ENCODE measurements around the gene PPP1R13L.

The PPP1R13L gene

DNA sequence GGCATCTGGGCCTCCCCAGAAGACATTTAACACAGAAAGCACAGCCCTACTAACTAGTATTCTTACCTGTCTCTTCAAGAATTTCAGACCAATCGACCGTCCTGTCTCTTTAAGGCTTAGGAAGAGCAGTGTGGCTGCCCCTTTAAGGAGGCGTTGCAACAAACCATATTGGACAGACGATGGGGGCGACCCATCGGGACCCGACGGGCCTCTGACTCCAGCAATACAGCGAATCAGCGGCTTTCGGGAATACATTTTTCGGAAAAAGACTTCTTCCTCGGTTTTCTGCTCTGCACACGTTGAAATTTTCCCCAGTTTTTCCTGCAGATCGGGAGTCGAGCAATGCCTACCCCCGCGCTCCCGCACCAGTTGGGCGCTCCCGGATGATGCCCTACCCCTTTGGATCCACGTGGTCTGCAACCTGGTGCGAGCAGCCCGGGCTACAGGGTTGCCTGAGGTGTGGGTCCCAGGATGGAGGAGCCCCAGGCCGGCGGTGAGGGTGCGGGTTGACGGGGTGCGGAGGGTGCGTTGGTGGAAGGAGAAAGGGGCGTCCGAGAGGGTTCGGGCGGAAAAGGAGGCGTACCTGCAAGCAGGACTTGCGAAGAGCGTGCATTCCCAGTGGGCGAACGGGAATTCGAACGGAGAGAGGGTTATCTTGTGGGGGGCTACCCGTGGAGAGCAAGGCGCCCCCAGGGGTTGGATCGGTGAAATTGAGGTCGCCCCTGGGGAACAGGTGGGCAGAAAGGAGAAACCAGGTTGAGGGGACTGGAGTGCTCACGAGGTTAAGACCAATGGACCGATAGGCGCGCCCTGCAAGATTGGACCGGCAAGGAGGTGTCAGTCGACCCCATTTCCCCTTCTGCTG is 1.6 kb upstream of the PPP1R13L start, which contains the start of gene POLR1G:
Gene POLR1G (plus strand): TSS at position 419 of the 865 bp plus-strand sequence. CDS start 53 bp downstream, at position 472.
- peak; percentile 85 for DNase-seq

DNA sequence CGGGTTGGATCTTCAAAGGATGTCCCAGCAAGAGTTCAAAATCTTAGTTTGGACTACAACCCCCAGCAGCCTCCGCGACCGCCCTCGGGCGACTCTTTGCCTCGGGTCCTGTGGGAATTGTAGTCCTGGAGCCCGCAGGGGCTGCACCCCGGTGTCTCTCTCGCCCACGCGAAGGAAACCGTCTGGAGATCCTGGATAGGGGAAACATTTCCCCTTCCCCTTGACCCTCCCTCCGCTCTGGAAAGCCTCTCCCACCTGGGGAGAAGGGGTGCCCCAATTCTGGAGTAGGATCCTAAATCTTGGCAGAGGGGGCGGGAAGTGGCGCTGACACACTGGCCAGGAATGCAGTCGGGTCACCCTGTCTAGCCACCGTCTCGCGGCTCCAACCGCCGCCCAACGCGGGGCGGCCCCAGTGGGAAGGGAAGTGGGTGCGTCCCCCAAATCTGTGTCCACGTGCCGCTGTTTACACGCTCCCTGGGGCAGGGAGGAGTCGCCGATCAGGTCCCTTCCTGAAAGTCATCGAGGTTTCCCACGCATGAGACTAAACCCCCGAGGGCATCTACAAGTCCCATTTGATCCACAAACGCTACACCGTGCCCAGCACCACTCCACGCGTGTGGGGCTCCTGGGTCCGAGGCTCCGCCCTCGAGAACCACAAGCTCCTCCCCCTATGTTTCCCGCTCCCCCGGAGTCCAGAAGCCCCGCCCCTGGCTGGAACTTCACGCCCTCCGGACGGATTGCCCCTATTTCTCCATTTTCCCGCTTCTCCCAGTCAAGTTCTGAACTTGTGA is 761 bp upstream of the PPP1R13L start:
- DNase-seq: peak; percentile 81

DNA sequence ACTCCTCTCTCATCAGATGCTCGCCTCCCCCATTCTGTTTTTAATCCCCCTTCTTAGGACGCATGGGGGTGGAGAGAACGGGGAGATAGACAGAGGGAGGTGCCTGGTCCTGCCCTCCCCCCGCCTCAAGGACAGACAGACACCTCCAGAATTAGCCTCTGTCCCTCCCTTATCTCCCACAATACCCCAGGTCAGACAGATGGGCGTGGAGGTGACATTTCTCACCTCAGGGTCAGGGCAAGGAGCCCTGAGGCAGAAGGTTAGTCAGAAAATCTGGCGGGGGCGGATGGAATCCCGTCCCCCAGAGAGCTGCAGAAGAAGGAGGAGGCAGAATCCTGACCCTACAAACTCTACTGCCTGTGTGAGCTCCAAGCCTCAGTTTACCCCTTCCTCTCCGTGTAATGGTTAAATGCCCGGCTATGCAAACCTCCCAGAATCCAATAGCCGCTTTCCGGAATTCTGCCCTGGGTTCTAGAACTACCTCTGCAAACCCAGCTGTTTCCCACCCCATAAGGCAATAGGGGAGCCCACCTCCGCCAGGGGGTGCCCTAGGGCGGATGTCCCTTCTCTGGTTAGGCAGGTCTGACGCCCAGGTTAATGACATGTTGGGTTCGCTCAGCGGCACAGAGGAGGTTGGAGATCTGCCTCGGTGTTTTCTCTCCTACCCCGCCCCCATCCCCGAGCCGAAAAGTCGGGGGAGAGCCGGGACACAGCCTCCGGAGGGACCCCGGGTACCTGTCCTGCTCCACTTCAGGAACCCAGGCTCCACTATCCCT is 900 bp downstream of the PPP1R13L start:
- DNase-seq: no peak

DNA sequence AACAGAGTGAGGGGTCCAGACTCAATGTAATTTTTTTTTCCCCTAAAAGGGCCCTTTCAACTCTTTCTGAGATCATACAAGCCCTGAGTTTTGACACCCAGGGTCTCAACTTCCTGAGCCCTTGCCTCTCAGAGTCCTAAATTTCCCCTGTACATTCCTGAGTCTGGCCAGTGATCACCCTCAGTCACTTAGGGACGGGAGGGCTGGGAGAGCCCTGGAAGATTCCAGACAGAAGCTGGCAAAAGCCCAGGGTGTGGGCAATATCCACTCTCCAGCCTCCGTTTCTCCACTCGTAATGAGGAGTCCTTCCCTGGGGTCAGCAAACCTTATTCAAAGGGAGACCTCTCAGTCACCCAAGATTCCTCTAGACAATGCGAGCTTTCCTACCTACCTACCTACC is 1.6 kb downstream of the PPP1R13L start:
- DNase-seq: no peak

DNA sequence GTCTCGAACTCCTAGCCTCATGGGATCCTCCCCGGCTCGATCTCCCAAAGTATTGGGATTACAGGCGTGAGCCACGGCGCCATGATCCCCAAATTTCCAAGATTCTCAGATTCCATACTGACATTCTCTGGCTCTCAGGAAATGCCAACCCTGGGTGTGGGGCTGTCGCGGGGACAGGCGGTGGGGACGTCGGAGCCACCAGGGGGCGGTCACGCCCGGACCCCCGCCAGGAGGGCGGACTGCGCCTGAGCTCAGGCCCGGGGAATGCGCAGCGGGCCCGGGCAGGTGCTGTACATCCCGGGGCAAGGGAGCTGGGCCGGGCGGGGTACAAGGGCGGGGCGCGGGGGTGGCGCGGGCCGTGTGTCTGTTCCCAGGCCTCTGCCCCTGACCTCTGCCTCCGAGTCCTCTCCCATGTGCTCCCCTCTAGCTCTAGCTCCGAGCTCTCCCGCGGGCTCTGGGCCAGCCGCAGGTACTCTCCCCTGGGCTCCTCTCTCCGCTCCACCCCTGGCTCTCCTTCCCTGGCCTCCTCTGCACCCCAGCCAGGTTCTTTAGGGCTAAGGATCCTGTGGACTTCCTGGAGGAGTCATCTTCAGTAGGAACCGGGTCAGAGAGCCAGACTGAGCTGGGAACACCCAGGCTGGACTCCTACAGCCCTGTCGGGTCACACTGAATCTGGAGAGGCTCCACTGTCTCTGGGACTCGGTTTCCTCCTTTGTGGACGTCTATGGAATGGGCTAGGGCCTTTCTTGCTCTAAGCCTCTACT is 2.4 kb downstream of the PPP1R13L start:
- DNase-seq: no peak

DNA sequence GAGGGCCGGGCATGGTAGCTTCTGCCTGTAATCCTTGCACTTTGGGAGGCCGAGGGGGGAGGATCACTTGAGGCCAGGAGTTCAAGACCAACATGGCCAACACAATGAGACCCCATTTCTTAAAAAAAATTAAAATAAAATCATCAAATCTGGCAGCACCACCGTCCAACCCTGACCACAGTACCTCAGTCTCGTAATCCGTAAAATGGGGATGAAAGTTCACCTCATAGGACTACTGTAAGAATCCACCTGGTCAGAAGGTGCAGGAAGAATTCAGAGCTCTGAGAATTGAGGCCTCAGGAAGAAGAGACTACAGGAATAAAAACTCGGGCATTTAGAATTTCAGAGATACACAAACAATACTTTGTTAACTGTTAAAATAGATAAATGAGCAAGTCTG is 3.1 kb downstream of the PPP1R13L start:
- no peak for DNase-seq

DNA sequence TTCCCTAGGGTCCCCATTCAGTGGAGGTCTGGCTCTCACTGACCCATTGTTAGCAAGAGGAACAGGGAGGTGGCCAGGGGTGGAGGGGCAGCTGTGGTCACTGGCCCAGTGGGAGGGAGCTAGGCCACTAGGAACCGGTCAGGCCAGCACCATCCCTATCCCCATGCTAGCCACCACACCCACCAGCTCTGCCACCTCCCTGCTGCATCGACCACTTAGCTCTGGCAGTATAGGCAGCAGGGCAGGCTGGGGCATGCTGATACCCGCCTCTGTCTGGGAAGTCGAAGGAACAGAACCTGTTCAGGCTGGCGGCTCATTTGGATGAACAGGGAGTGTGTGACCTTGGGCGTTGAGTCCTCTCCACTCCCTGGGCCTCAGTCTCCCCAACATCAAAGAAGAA is 4.7 kb downstream of the PPP1R13L start:
- DNase-seq: no peak

DNA sequence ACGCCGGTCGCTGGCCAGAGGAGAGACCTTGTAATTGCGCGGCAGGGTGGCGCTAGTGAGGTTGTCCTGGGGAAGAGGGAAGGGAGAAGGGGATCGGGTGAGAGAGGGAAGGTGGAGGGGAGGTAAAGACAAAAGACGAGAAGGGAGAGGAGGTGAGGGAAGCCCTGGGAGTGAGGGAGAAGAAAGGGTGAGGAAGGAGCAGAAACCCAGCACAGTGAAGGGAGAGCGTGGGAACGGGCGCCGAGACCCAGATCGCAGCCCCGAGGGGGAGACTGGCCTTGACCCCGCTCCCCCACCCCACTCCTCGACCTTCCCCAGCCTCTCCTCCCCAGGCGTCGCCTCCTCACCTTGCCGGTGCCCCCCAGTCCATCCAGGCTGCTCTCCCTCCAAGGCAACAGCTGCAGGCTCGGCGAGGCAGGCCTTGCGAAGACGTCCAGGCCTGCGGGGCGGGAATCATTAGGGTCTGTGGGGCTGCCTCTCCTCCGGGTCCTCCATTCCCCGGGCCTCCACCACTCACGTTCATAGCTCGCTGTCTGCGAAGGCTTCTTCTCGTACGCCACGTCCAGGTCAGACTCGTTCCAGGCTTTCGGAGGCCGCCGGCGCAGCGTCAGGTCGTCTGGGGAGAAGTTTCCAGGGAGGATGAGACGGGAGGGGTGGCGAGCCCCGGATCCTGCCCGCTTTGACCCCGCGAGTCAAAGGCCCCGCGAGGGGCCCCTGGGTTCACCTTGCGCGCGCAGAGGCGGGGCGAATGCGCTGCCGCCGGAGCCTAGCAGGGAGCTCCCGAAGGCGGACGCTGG is 8.8 kb downstream of the PPP1R13L start:
- no peak for DNase-seq

DNA sequence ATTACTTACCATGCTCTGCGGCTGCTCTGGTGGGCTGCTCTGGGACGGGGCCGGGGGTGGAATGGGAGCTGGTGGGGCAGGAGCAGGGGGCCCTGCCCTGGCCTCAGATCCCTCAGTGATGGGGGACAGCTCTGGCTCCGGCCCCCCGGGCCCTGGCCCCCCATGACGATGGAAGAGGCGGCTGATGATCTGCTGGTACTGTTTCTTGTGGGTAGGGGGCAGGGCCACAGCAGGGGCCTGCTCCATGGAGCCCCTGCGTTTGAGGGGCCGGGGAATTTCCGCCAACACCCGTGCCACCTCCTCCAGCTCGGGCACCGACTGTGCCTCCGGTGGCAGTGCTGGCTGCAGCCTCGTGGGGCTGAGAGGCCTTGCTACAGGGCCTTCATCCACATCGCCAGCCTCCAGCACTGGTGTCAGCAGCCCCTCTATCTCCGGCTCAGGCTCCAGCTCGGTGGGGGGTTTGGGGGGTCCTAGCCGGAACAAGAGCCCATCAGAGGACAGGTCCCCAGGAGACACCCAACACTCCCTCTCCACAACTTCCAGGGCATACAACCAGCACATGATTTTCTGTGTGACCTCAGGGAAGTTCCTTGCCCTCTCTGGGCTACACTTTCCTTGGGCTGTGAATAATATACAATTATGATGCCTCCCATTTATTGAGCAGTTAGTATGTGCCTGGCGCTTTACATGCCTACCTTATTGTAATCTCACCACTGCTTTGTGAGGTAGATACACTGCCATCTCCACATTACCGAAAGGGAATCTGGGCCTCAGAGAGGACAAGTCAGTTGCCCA is 12.8 kb downstream of the PPP1R13L start:
- DNase-seq: no peak

DNA sequence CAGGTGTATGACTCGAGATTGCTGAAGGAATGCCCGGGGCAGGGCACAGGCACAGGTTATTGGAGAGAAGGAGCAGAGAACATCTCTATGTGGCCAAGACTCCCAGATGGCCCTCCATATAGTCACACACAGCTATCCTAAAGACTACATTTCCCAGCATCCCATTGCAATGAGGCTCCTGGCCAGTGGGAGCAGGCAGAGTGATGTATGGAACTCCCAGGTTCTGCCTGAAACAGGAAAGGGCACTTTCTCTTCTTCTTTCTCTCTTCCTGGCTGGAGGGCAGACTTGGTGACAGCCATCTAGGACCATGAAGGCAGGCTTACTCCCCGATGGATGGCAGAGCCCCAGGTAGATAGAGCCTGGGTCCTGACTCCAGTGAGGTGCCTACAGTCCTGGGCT is 13.5 kb downstream of the PPP1R13L start:
- DNase-seq: no peak

DNA sequence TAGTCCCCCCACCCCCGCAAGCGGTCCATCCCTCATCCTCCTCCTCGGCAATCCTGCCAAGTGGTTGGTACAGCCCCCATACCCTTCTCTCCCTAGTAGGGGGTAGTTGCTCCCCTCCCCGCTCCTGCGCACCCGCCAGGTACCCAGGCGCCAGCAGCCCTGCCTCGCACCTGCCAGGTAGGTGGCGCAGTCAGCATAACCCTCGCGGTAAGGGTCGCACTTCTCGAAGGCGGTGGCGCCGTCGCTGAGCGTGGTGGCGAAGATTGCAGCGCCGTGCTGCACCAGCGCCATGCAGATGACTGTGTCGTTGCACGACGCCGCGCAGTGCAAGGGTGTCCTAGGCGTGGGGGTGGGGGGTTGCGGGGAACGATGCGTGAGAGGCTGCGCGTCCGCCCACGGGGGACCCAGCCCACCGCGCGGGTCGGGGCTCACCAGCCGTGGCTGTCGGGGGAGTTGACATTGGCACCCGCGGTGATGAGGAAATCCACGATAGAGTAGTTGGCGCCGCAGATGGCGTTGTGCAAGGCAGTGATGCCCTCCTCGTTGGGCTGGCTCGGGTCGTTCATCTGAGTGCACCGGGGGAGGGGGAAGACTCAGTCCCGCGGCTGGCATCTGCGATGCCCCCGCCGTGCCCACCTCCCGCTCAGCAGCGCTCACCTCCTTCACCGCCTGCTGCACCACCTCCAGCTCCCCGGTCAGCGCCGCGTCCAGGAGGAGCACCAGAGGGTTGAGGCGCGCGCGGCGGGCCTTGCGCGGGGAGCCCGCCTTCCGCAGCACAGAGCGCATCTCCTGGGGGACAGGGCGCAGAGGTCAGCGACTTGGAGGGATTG is 19.3 kb downstream of the PPP1R13L start:
- no peak for DNase-seq

DNA sequence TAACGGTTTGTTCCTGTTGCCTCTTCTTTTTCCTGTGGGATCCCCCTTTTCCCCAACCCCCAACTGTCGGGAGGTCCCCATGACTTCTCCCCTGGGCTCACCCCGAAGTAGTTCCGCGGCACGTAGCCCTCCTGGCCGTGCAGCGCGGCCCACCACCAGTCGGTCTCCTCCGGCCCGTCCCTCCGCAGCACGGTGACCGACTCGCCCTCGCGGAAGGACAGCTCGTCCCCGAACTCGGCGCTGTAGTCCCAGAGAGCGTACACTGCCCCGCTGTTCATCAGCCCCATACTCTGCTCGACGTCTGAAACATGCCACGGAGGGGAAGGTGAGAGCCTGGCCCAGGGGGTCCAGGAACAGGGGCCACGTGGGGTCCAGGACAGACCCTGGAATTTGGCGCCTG is 22.4 kb downstream of the PPP1R13L start:
- DNase-seq: no peak

DNA sequence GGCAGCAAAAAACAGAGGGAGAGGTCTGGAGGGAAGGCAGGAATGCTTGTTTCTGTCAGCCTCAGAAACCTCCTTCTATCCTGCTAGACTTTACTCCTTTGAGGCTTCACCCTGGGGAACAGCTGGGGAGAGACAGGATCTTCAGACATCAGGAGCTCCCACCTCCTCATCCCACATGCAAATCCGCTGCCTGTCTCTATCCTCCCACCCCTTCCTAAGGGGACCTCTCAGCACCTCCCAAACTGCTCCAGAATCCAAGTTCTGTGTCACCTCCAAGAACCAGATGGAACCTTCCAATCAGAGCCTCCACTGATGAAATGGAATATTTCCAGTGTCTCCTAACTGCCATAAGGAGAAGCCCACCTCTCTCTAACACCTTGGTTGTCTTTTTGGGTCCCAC is 24.8 kb downstream of the PPP1R13L start:
- DNase-seq: no peak

DNA sequence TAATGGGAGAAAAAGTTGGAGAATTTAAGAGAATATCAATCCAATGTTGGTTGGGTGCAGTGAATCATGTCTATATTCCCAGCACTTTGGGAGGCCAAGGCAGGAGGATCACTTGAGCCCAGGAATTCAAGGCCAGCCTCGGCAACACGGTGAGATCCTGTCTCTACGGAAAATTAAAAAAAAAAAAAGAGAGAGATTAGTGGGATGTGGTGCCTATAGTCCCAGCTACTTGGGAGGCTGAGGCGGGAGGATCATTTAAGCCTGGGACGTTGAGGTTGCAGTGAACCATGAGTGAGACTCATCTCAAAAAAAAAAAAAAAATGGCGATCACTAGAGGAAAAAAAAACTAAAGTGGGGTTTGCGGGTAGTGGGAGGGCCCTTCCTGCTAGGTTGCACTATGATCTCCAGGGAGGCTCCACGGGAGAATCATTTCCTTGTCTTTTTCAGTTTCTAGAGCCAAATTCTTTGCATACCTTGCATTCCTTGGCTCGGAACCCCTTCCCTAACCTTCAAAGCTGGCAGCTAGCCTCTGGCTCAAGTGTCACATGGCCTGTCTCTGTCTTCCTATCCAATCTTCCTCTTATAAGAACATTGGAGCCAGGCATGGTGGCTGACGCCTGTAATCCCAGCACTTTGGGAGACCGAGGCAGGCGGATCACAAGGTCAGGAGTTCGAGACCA is 28.7 kb downstream of the PPP1R13L start:
- DNase-seq: peak; percentile 34

DNA sequence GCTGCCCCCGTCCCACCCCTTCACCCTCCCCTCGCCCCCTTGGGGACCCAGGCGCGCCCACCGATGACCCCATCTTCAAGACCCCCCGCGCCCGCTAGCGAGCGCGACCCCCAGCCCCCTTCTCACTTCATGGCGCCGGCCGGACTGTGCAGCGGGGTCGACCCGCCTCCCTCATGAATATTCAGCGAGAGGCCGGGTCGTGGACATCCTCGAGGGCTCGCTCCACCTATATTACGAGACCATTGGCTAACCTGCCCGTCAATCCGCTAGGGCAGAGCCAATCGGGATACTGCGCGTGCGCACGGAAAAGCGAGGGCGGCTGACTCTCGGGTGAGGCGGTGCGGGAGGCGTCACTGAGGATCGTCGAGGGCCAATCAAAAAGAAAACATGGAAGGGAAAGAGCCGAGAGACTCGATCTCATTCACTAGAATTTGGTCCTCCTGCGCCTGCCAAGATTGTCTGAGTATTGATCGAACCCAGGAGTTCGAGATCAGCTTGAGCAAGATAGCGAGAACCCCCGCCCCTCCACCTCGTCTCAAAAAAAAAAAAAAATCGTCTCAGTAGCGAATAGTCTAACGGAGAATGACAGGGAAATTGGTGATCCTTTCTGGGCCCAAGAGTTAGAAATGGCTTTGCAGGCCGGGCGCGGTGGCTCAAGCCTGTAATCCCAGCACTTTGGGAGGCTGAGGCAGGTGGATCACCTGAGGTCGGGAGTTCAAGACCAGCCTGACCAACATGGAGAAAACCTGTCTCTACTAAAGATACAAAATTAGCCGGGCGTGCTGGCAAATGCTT is 34.3 kb downstream of the PPP1R13L start, which contains the start of gene ERCC2:
Gene ERCC2 (minus strand): TSS at position 164 of the 795 bp plus-strand sequence. CDS start 33 bp downstream, at position 131.
- peak; percentile 98 for DNase-seq

DNA sequence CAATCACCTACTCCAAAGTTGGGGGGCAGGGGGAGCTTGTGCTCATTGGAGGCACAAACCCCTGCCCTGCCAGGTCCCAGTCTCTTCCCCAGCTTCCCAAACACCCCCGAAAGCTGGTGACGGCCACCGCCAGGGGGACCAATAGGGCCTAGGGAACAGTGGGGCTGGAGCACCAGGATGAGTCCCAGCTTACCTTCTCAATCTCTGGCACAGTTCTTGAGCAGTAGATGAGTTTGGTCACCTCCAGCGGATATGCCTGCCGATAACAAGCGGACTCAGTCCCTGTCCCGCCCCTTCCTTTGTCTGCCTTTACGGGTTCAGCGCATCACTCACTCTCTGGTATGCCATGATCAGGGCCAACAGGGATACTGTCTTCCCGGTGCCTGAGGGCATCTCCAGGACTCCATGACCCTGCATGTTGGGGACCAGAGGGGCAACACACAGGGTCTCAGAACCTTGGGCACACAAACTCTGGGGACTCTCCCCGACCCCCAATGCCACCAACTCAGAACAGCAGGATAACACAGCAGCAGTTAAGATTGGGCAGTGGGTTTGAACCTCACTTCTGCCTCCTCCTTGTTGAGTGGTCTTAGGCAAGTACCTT is 36.0 kb downstream of the PPP1R13L start:
- DNase-seq: no peak

DNA sequence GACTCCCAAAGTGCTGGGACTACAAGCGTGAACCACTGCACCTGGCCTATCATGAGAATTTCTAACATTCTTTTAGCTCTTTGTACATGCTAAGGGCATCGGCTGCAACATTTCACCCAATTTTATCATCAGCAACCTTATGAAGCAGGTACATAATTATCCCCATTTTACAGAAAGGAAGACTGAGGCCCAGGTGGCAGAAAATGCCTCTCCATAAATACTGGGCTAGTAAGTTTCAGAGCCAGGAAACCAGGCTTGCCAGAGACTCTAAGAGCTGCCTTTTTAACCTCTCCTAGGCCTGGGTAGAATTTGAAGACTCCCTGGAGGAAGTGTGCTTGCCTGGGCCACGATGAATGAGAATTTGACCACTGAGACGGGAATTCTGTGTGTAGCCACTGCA is 36.7 kb downstream of the PPP1R13L start:
- DNase-seq: no peak

DNA sequence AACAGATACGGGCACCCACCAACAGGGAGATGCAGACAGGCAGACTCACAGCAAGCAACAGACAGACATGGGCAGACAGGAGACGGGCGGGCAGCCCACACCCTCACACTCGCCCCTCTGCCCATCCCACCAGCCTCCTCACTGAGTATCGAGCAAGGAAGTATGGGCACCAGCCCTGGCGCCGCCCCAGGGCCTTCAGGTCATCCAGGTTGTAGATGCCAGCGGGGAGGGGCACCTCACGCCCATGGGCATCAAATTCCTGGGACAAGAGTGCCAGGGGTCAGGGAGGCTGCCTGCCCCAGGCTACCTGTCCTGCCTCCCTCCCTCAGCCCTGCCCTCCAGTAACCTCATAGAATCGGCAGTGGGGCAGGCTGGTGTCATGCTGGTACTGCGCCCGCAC is 40.2 kb downstream of the PPP1R13L start:
- no peak for DNase-seq

Data from NCI-H446 treated with DMSO at 0.1 percent for 48 hours (cell line).